ENCODE results near the gene APLNR. TPM values are rescaled to one million over a fixed set of nuclear protein-coding genes. Genes with fewer than 3 reads are reported as not detected.

Gene APLNR
- total RNA-seq, 1 experiment from 2014 or later = not detected

- intact Hi-C loops (cut with micrococcal nuclease) = no loop called here
- CTCF ChIA-PET = no interaction called here
- Mint-ChIP-seq H3K4me1 (ENCODE audit: insufficient read depth, unreplicated experiment) (no peaks in the 10 kb centered on the region), H3K36me3 (ENCODE audit: insufficient read depth, unreplicated experiment) (no peaks in the 10 kb centered on the region), H3K27ac (ENCODE audit: low read depth, unreplicated experiment) (no peak overlapping the region), H3K9me3 (ENCODE audit: unreplicated experiment) (no peaks in the 10 kb centered on the region), H3K4me3 (ENCODE audit: unreplicated experiment) (no peak overlapping the region), H3K27me3 (ENCODE audit: insufficient read depth, unreplicated experiment) (peaks cover 33% of the 10 kb centered on the region)
- no peak for DNase-seq (ENCODE audit: unreplicated experiment)
- BruUV-seq (replicated peaks) = no TSS peak
- no peak for TF ChIP-seq CTCF (IDR thresholded peaks at IDR 0.05; ENCODE audit: unreplicated experiment)
- POLR2A ChIA-PET = no interaction called here
These were observed 37.7 kb downstream of the APLNR start for GRCh38 chr11:57199330-57199729.

- H3K27ac Mint-ChIP-seq (ENCODE audit: low read depth, unreplicated experiment) = no peak overlapping the region
- no peaks in the 10 kb centered on the region for H3K4me1 Mint-ChIP-seq (ENCODE audit: insufficient read depth, unreplicated experiment)
- ChIA-PET CTCF (interaction anchor here (1.0 to 1.4 kb wide), 2 partner anchors 12 to 52 kb away, joined by 3 to 8 read pairs; no protein-coding TSS in a partner anchor), POLR2A (interaction anchor here (0.9 kb wide), 1 partner anchor 39 kb away, joined by 4 read pairs; no protein-coding TSS in a partner anchor)
- H3K27me3 Mint-ChIP-seq (ENCODE audit: insufficient read depth, unreplicated experiment) = peaks cover 21% of the 10 kb centered on the region
- DNase-seq (ENCODE audit: unreplicated experiment) = no peak
- intact Hi-C loops (cut with micrococcal nuclease) = no loop called here
- H3K9me3 Mint-ChIP-seq (ENCODE audit: unreplicated experiment) = no peaks in the 10 kb centered on the region
- no peak overlapping the region for H3K4me3 Mint-ChIP-seq (ENCODE audit: unreplicated experiment)
- TF ChIP-seq CTCF (IDR thresholded peaks at IDR 0.05; ENCODE audit: unreplicated experiment) = no peak
- BruUV-seq (replicated peaks) = no TSS peak
- no peaks in the 10 kb centered on the region for H3K36me3 Mint-ChIP-seq (ENCODE audit: insufficient read depth, unreplicated experiment)
These were observed 39.3 kb downstream of the APLNR start for GRCh38 chr11:57197762-57198161.

- no TSS peak for BruUV-seq (replicated peaks)
These were observed 40.5 kb downstream of the APLNR start for GRCh38 chr11:57196596-57196995.

GRCh38 chr11:57192316-57192715, 44.7 kb downstream of the APLNR start:
- H3K4me3 Mint-ChIP-seq (ENCODE audit: unreplicated experiment) = no peak overlapping the region
- no peak for DNase-seq (ENCODE audit: unreplicated experiment)
- no peaks in the 10 kb centered on the region for H3K4me1 Mint-ChIP-seq (ENCODE audit: insufficient read depth, unreplicated experiment)
- no TSS peak for BruUV-seq (replicated peaks)
- CTCF ChIA-PET = interaction anchor here (0.6 kb wide), 1 partner anchor 1732 kb away, joined by 3 read pairs; no protein-coding TSS in a partner anchor
- no peaks in the 10 kb centered on the region for H3K27me3 Mint-ChIP-seq (ENCODE audit: insufficient read depth, unreplicated experiment)
- no peak overlapping the region for H3K27ac Mint-ChIP-seq (ENCODE audit: low read depth, unreplicated experiment)
- POLR2A ChIA-PET = interaction anchor here (0.9 kb wide), 1 partner anchor 10 kb away, joined by 3 read pairs; no protein-coding TSS in a partner anchor
- intact Hi-C loops (cut with micrococcal nuclease) = no loop called here
- no peaks in the 10 kb centered on the region for H3K9me3 Mint-ChIP-seq (ENCODE audit: unreplicated experiment)
- no peak for TF ChIP-seq CTCF (IDR thresholded peaks at IDR 0.05; ENCODE audit: unreplicated experiment)
- H3K36me3 Mint-ChIP-seq (ENCODE audit: insufficient read depth, unreplicated experiment) = no peaks in the 10 kb centered on the region

More at GRCh38 chr11:57196596-57196995, 40.5 kb downstream of the APLNR start:
- DNase-seq (ENCODE audit: unreplicated experiment) = no peak
- ChIA-PET POLR2A (no interaction called here), CTCF (no interaction called here)
- no peaks in the 10 kb centered on the region for H3K9me3 Mint-ChIP-seq (ENCODE audit: unreplicated experiment)
- intact Hi-C loops (cut with micrococcal nuclease) = no loop called here
- no peak for TF ChIP-seq CTCF (IDR thresholded peaks at IDR 0.05; ENCODE audit: unreplicated experiment)
- H3K4me1 Mint-ChIP-seq (ENCODE audit: insufficient read depth, unreplicated experiment) = no peaks in the 10 kb centered on the region
- H3K27me3 Mint-ChIP-seq (ENCODE audit: insufficient read depth, unreplicated experiment) = peaks cover 9% of the 10 kb centered on the region
- no peak overlapping the region for H3K27ac Mint-ChIP-seq (ENCODE audit: low read depth, unreplicated experiment)
- no peak overlapping the region for H3K4me3 Mint-ChIP-seq (ENCODE audit: unreplicated experiment)
- no peaks in the 10 kb centered on the region for H3K36me3 Mint-ChIP-seq (ENCODE audit: insufficient read depth, unreplicated experiment)
